Stomach (tissue), 4 donors: ENCODE results near the gene USB1.

Source experiments
- EP300 ChIP-seq: sonication (generic); formaldehyde crosslinking; IDR thresholded peaks from one replicate; pipeline ENCODE4 v1.6.1; 2017; ENCODE audit warnings: antibody characterized with exemption
- POLR2A ChIP-seq, 4 donors: fragments of 450-650 bp; IDR thresholded peaks; one replicate each; pipeline ENCODE4 v1.6.1; 2016; ENCODE audit warnings: antibody characterized with exemption in 4 of 4, control low read depth in 2 of 4, mild to moderate bottlenecking in 1 of 4, moderate library complexity in 1 of 4

GRCh38 chr16:58018803-58019202 lies 17.6 kb downstream of the USB1 start:
- TF ChIP-seq EP300, result no peak
- no peak for TF ChIP-seq POLR2A (IDR thresholded peaks at IDR 0.05)
